Measurements from ENCODE around the gene PIK3R3.

The PIK3R3 gene

GRCh38 chr1:46072975-46073374, 59.5 kb downstream of the PIK3R3 start:
- Histone ChIP-seq H3K36me3 (ENCODE audit: control insufficient read depth in 4 of 4, insufficient read depth in 4 of 4, low read length in 3 of 4) (peaks cover 0 to 2% (median 0%) of the 10 kb centered on the region in 4 experiments), H3K4me1 (ENCODE audit: control extremely low read depth in 1 of 4, control insufficient read depth in 4 of 4, insufficient read depth in 4 of 4, low read length in 3 of 4) (peaks cover 0 to 4% (median 0%) of the 10 kb centered on the region in 4 experiments), H3K4me3 (ENCODE audit: control insufficient read depth in 1 of 7, extremely low read depth in 1 of 7, insufficient read depth in 4 of 7, low read depth in 2 of 7, low read length in 6 of 7) (no peak overlapping the region), H3K9me3 (ENCODE audit: control extremely low read depth in 1 of 5, control insufficient read depth in 4 of 5, insufficient read depth in 2 of 5, low read depth in 1 of 5, low read length in 4 of 5) (no peaks in the 10 kb centered on the region), H3K27ac (ENCODE audit: insufficient read depth in 1 of 2, low read depth in 1 of 2, low read length in 2 of 2, poor library complexity in 1 of 2, severe bottlenecking in 2 of 2) (no peak overlapping the region), H3K27me3 (replicated peaks in 2 of 5; ENCODE audit: control insufficient read depth in 4 of 5, insufficient read depth in 5 of 5, low read length in 4 of 5) (no peaks in the 10 kb centered on the region)
- no peak for DNase-seq
- WGBS (ENCODE audit: insufficient coverage) = no CpG with 5 or more reads among the region's 1 CpG
- ChIA-PET CTCF (no interaction called here), POLR2A (no interaction called here)

- Histone ChIP-seq H3K27me3 (replicated peaks in 2 of 5; ENCODE audit: control insufficient read depth in 4 of 5, insufficient read depth in 5 of 5, low read length in 4 of 5) (no peaks in the 10 kb centered on the region), H3K27ac (ENCODE audit: insufficient read depth in 1 of 2, low read depth in 1 of 2, low read length in 2 of 2, poor library complexity in 1 of 2, severe bottlenecking in 2 of 2) (peak overlapping the region in 1 of 2 experiments; percentile 35), H3K4me3 (ENCODE audit: control insufficient read depth in 1 of 7, extremely low read depth in 1 of 7, insufficient read depth in 4 of 7, low read depth in 2 of 7, low read length in 6 of 7) (no peak overlapping the region), H3K9me3 (ENCODE audit: control extremely low read depth in 1 of 5, control insufficient read depth in 4 of 5, insufficient read depth in 2 of 5, low read depth in 1 of 5, low read length in 4 of 5) (no peaks in the 10 kb centered on the region), H3K4me1 (ENCODE audit: control extremely low read depth in 1 of 4, control insufficient read depth in 4 of 4, insufficient read depth in 4 of 4, low read length in 3 of 4) (peaks cover 0 to 4% (median under 1%) of the 10 kb centered on the region in 4 experiments), H3K36me3 (ENCODE audit: control insufficient read depth in 4 of 4, insufficient read depth in 4 of 4, low read length in 3 of 4) (no peaks in the 10 kb centered on the region)
- ChIA-PET CTCF (interaction anchor here (1.1 kb wide), 1 partner anchor 62 kb away, joined by 4 read pairs; the partner anchor contains the start of gene PIK3R3), POLR2A (no interaction called here)
- DNase-seq = no peak
- 87% methylated on average over 5 of the region's 6 CpGs for WGBS (ENCODE audit: insufficient coverage)
Observed at GRCh38 chr1:46070164-46070814, 62.1 kb downstream of the PIK3R3 start.

GRCh38 chr1:46068525-46068924, 63.9 kb downstream of the PIK3R3 start:
- Histone ChIP-seq H3K9me3 (ENCODE audit: control extremely low read depth in 1 of 5, control insufficient read depth in 4 of 5, insufficient read depth in 2 of 5, low read depth in 1 of 5, low read length in 4 of 5) (no peaks in the 10 kb centered on the region), H3K4me1 (ENCODE audit: control extremely low read depth in 1 of 4, control insufficient read depth in 4 of 4, insufficient read depth in 4 of 4, low read length in 3 of 4) (peaks cover 0 to 4% (median 2%) of the 10 kb centered on the region in 4 experiments), H3K36me3 (ENCODE audit: control insufficient read depth in 4 of 4, insufficient read depth in 4 of 4, low read length in 3 of 4) (no peaks in the 10 kb centered on the region), H3K27me3 (replicated peaks in 2 of 5; ENCODE audit: control insufficient read depth in 4 of 5, insufficient read depth in 5 of 5, low read length in 4 of 5) (no peaks in the 10 kb centered on the region), H3K27ac (ENCODE audit: insufficient read depth in 1 of 2, low read depth in 1 of 2, low read length in 2 of 2, poor library complexity in 1 of 2, severe bottlenecking in 2 of 2) (no peak overlapping the region), H3K4me3 (ENCODE audit: control insufficient read depth in 1 of 7, extremely low read depth in 1 of 7, insufficient read depth in 4 of 7, low read depth in 2 of 7, low read length in 6 of 7) (no peak overlapping the region)
- CTCF ChIA-PET = interaction anchor here (1.0 to 1.8 kb wide), 2 partner anchors 114 to 154 kb away, joined by 3 to 4 read pairs; no protein-coding TSS in a partner anchor
- WGBS (ENCODE audit: insufficient coverage) = 100% methylated on average over 3 of the region's 3 CpGs
- POLR2A ChIA-PET = no interaction called here
- no peak for DNase-seq

GRCh38 chr1:46067652-46068051, 64.8 kb downstream of the PIK3R3 start:
- CTCF ChIA-PET = interaction anchor here (0.7 to 1.8 kb wide), 3 partner anchors 36 to 115 kb away, joined by 3 to 5 read pairs (median 4); no protein-coding TSS in a partner anchor

DNA sequence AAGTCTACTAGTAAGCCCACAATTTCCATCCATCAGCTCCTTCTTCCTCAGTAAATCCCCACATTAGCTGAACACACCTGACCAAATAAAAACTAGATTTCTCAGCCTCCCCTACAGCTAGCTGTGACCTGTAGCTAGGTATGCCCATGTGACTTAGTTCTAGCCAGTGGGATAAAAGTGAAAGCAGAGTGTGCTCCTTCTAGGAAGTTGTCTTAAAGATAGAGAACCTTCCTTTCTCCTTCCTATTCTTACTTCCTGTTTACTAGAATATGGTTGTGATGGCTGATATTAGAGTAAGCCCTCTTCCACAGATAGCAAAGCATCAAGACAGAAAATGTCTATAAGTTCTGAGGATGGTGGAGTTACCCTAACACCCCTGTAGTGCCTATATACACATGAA, 67.0 kb downstream of the PIK3R3 start:
- peaks cover 0 to 3% (median 2%) of the 10 kb centered on the region in 4 experiments for H3K36me3 ChIP-seq (ENCODE audit: control insufficient read depth in 4 of 4, insufficient read depth in 4 of 4, low read length in 3 of 4)
- peaks cover 0 to 5% (median 0%) of the 10 kb centered on the region in 4 experiments for H3K4me1 ChIP-seq (ENCODE audit: control extremely low read depth in 1 of 4, control insufficient read depth in 4 of 4, insufficient read depth in 4 of 4, low read length in 3 of 4)
- H3K9me3 ChIP-seq (ENCODE audit: control extremely low read depth in 1 of 5, control insufficient read depth in 4 of 5, insufficient read depth in 2 of 5, low read depth in 1 of 5, low read length in 4 of 5) = no peaks in the 10 kb centered on the region
- H3K4me3 ChIP-seq (ENCODE audit: control insufficient read depth in 1 of 7, extremely low read depth in 1 of 7, insufficient read depth in 4 of 7, low read depth in 2 of 7, low read length in 6 of 7) = no peak overlapping the region
- no peak overlapping the region for H3K27ac ChIP-seq (ENCODE audit: insufficient read depth in 1 of 2, low read depth in 1 of 2, low read length in 2 of 2, poor library complexity in 1 of 2, severe bottlenecking in 2 of 2)
- no peaks in the 10 kb centered on the region for H3K27me3 ChIP-seq (replicated peaks in 2 of 5; ENCODE audit: control insufficient read depth in 4 of 5, insufficient read depth in 5 of 5, low read length in 4 of 5)
- ChIA-PET CTCF (interaction anchor here (0.9 kb wide), 1 partner anchor 122 kb away, joined by 3 read pairs; no protein-coding TSS in a partner anchor), POLR2A (no interaction called here)
- DNase-seq = peak; percentile 19 to 37 (median 36)

More at GRCh38 chr1:46067652-46068051, 64.8 kb downstream of the PIK3R3 start:
- Histone ChIP-seq H3K27ac (ENCODE audit: insufficient read depth in 1 of 2, low read depth in 1 of 2, low read length in 2 of 2, poor library complexity in 1 of 2, severe bottlenecking in 2 of 2) (no peak overlapping the region), H3K36me3 (ENCODE audit: control insufficient read depth in 4 of 4, insufficient read depth in 4 of 4, low read length in 3 of 4) (no peaks in the 10 kb centered on the region), H3K9me3 (ENCODE audit: control extremely low read depth in 1 of 5, control insufficient read depth in 4 of 5, insufficient read depth in 2 of 5, low read depth in 1 of 5, low read length in 4 of 5) (no peaks in the 10 kb centered on the region), H3K27me3 (replicated peaks in 2 of 5; ENCODE audit: control insufficient read depth in 4 of 5, insufficient read depth in 5 of 5, low read length in 4 of 5) (no peaks in the 10 kb centered on the region), H3K4me3 (ENCODE audit: control insufficient read depth in 1 of 7, extremely low read depth in 1 of 7, insufficient read depth in 4 of 7, low read depth in 2 of 7, low read length in 6 of 7) (no peak overlapping the region), H3K4me1 (ENCODE audit: control extremely low read depth in 1 of 4, control insufficient read depth in 4 of 4, insufficient read depth in 4 of 4, low read length in 3 of 4) (peaks cover 0 to 5% (median 2%) of the 10 kb centered on the region in 4 experiments)
- POLR2A ChIA-PET = no interaction called here
- no CpG with 5 or more reads among the region's 1 CpG for WGBS (ENCODE audit: insufficient coverage)
- no peak for DNase-seq

DNA sequence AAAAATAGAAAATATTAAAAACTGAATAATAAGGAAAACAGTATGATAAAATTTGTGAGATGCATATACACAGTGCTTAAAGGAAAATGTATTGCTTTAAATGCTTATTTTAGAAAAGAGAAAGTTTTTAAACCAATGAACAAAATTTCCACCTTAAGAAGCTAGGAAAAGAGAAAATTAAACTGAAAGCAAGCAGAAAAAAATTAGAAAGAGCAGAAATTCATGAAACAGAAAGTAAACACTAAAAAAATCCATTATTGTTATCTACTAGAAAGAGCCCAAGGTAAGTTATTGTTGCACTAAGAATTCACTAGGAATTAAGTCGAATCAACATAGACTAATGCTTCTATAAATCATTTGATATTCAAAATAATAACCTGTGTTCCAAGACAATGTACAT, 67.7 kb downstream of the PIK3R3 start:
- Histone ChIP-seq H3K4me3 (ENCODE audit: control insufficient read depth in 1 of 7, extremely low read depth in 1 of 7, insufficient read depth in 4 of 7, low read depth in 2 of 7, low read length in 6 of 7) (no peak overlapping the region), H3K9me3 (ENCODE audit: control extremely low read depth in 1 of 5, control insufficient read depth in 4 of 5, insufficient read depth in 2 of 5, low read depth in 1 of 5, low read length in 4 of 5) (no peaks in the 10 kb centered on the region), H3K27me3 (replicated peaks in 2 of 5; ENCODE audit: control insufficient read depth in 4 of 5, insufficient read depth in 5 of 5, low read length in 4 of 5) (no peaks in the 10 kb centered on the region), H3K4me1 (ENCODE audit: control extremely low read depth in 1 of 4, control insufficient read depth in 4 of 4, insufficient read depth in 4 of 4, low read length in 3 of 4) (peaks cover 0 to 5% (median 0%) of the 10 kb centered on the region in 4 experiments), H3K27ac (ENCODE audit: insufficient read depth in 1 of 2, low read depth in 1 of 2, low read length in 2 of 2, poor library complexity in 1 of 2, severe bottlenecking in 2 of 2) (no peak overlapping the region), H3K36me3 (ENCODE audit: control insufficient read depth in 4 of 4, insufficient read depth in 4 of 4, low read length in 3 of 4) (peaks cover 0 to 3% (median 2%) of the 10 kb centered on the region in 4 experiments)
- DNase-seq = no peak
- POLR2A ChIA-PET = no interaction called here
- WGBS (ENCODE audit: insufficient coverage) = no CpG with 5 or more reads among the region's 1 CpG
- CTCF ChIA-PET = interaction anchor here (0.9 to 1.5 kb wide), 3 partner anchors 28 to 123 kb away, joined by 3 to 4 read pairs (median 3); no protein-coding TSS in a partner anchor

GRCh38 chr1:46062651-46063319, 69.6 kb downstream of the PIK3R3 start:
- peaks cover 2 to 5% (median 4%) of the 10 kb centered on the region in 4 experiments for H3K36me3 ChIP-seq (ENCODE audit: control insufficient read depth in 4 of 4, insufficient read depth in 4 of 4, low read length in 3 of 4)
- H3K27me3 ChIP-seq (replicated peaks in 2 of 5; ENCODE audit: control insufficient read depth in 4 of 5, insufficient read depth in 5 of 5, low read length in 4 of 5) = no peaks in the 10 kb centered on the region
- peak; percentile 40 to 64 (median 58) for DNase-seq
- no peak overlapping the region for H3K27ac ChIP-seq (ENCODE audit: insufficient read depth in 1 of 2, low read depth in 1 of 2, low read length in 2 of 2, poor library complexity in 1 of 2, severe bottlenecking in 2 of 2)
- ChIA-PET CTCF (interaction anchor here (0.9 to 1.3 kb wide), 3 partner anchors 22 to 161 kb away, joined by 3 to 5 read pairs (median 4); no protein-coding TSS in a partner anchor), POLR2A (no interaction called here)
- H3K4me1 ChIP-seq (ENCODE audit: control extremely low read depth in 1 of 4, control insufficient read depth in 4 of 4, insufficient read depth in 4 of 4, low read length in 3 of 4) = peaks cover 0 to 5% (median 0%) of the 10 kb centered on the region in 4 experiments
- WGBS (ENCODE audit: insufficient coverage) = no CpG with 5 or more reads among the region's 4 CpGs
- H3K4me3 ChIP-seq (ENCODE audit: control insufficient read depth in 1 of 7, extremely low read depth in 1 of 7, insufficient read depth in 4 of 7, low read depth in 2 of 7, low read length in 6 of 7) = peak overlapping the region in 2 of 7 experiments; percentile 30 to 35
- peaks cover 0 to 2% (median 0%) of the 10 kb centered on the region in 5 experiments for H3K9me3 ChIP-seq (ENCODE audit: control extremely low read depth in 1 of 5, control insufficient read depth in 4 of 5, insufficient read depth in 2 of 5, low read depth in 1 of 5, low read length in 4 of 5)

Data from common myeloid progenitor, CD34-positive (primary cell).